T follicular helper cell (primary cell): ENCODE results near the gene SPTLC1.
"Not testable (repeated sequence)": the region's sequence is repeated elsewhere in the genome, so short reads cannot be mapped to it uniquely, and the experiment has no call there.

Experiments used
- DNase-seq: peaks from one replicate; pipeline ENCODE4 v3.0.0-alpha.2; 2020; ENCODE audit warnings: low read depth

Gene SPTLC1

GRCh38 chr9:92140074-92140753, 25.0 kb upstream of the SPTLC1 start:
- peak; percentile 47 for DNase-seq

- not testable (repeated sequence) for DNase-seq
Observed at GRCh38 chr9:92138960-92139540, 23.8 kb upstream of the SPTLC1 start.

- DNase-seq, result peak; percentile 65
Observed at GRCh38 chr9:92138157-92138959, 23.1 kb upstream of the SPTLC1 start.

- DNase-seq, result no peak
Observed at GRCh38 chr9:92136184-92136858, 21.1 kb upstream of the SPTLC1 start.

- no peak for DNase-seq
Observed at GRCh38 chr9:92135576-92135975, 20.4 kb upstream of the SPTLC1 start.

- peak; percentile 56 for DNase-seq
Observed at GRCh38 chr9:92133949-92134604, 18.9 kb upstream of the SPTLC1 start.

- DNase-seq, result not testable (repeated sequence)
Observed at GRCh38 chr9:92132913-92133312, 17.7 kb upstream of the SPTLC1 start.

GRCh38 chr9:92132501-92132900, 17.3 kb upstream of the SPTLC1 start:
- no peak for DNase-seq

- DNase-seq, result no peak
Observed at GRCh38 chr9:92122800-92123199, 7.6 kb upstream of the SPTLC1 start.

- no peak for DNase-seq
Observed at GRCh38 chr9:92122061-92122460, 6.8 kb upstream of the SPTLC1 start.

GRCh38 chr9:92121265-92121664, 6.1 kb upstream of the SPTLC1 start:
- no peak for DNase-seq

- DNase-seq, result no peak
Observed at GRCh38 chr9:92120138-92120537, 4.9 kb upstream of the SPTLC1 start.

GRCh38 chr9:92119586-92119985, 4.4 kb upstream of the SPTLC1 start:
- no peak for DNase-seq

- no peak for DNase-seq
Observed at GRCh38 chr9:92108122-92108521, 7.1 kb downstream of the SPTLC1 start.

GRCh38 chr9:92105446-92106225, 9.6 kb downstream of the SPTLC1 start:
- not testable (repeated sequence) for DNase-seq

GRCh38 chr9:92103601-92104000, 11.6 kb downstream of the SPTLC1 start:
- DNase-seq, result not testable (repeated sequence)

GRCh38 chr9:92100237-92100911, 14.8 kb downstream of the SPTLC1 start:
- DNase-seq, result no peak

- DNase-seq, result no peak
Observed at GRCh38 chr9:92098638-92099037, 16.6 kb downstream of the SPTLC1 start.

GRCh38 chr9:92097997-92098482, 17.2 kb downstream of the SPTLC1 start:
- DNase-seq, result peak; percentile 13

GRCh38 chr9:92095236-92095635, 20.0 kb downstream of the SPTLC1 start:
- DNase-seq, result no peak
